ENCODE measurements around the gene VCAM1. TPM values are rescaled to one million over a fixed set of nuclear protein-coding genes. Genes with fewer than 3 reads are reported as not detected.

VCAM1 gene
- total RNA-seq, 1 experiment from 2014 or later = 0.08 TPM

GRCh38 chr1:100750005-100750885 is 30.7 kb downstream of the VCAM1 start:
- no peaks in the 10 kb centered on the region for H3K27me3 ChIP-seq (ENCODE audit: control insufficient read depth, insufficient read depth, low read length)
- no TSS peak for BruUV-seq (replicated peaks)
- H3K36me3 ChIP-seq (ENCODE audit: control insufficient read depth, insufficient read depth, low read length) = no peaks in the 10 kb centered on the region
- ChIA-PET POLR2A (no interaction called here), CTCF (no interaction called here)
- TF ChIP-seq, protein P1, sequence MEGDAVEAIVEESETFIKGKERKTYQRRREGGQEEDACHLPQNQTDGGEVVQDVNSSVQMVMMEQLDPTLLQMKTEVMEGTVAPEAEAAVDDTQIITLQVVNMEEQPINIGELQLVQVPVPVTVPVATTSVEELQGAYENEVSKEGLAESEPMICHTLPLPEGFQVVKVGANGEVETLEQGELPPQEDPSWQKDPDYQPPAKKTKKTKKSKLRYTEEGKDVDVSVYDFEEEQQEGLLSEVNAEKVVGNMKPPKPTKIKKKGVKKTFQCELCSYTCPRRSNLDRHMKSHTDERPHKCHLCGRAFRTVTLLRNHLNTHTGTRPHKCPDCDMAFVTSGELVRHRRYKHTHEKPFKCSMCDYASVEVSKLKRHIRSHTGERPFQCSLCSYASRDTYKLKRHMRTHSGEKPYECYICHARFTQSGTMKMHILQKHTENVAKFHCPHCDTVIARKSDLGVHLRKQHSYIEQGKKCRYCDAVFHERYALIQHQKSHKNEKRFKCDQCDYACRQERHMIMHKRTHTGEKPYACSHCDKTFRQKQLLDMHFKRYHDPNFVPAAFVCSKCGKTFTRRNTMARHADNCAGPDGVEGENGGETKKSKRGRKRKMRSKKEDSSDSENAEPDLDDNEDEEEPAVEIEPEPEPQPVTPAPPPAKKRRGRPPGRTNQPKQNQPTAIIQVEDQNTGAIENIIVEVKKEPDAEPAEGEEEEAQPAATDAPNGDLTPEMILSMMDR (IDR thresholded peaks at IDR 0.05) = no peak
- TF ChIP-seq REST (IDR thresholded peaks at IDR 0.05; ENCODE audit: insufficient read depth in 1 of 2, low read depth in 2 of 2, low read length in 1 of 2) = no peak
- no peak for TF ChIP-seq TCF7L2 (IDR thresholded peaks at IDR 0.05; ENCODE audit: low read depth, low read length)
- TF ChIP-seq SIN3A (IDR thresholded peaks at IDR 0.05; ENCODE audit: borderline replicate concordance, insufficient read depth, low read depth, low read length) = no peak
- no peak for TF ChIP-seq POLR2AphosphoS5 (IDR thresholded peaks at IDR 0.05; ENCODE audit: low read depth, low read length)
- H3K27ac ChIP-seq (ENCODE audit: low read length) = no peak overlapping the region
- H3K4me3 ChIP-seq (ENCODE audit: low read depth in 2 of 2, low read length in 2 of 2) = no peak overlapping the region
- ATAC-seq (no peak), DNase-seq (ENCODE audit: low read depth, low spot score) (no peak)
- H3K9me3 ChIP-seq (ENCODE audit: control insufficient read depth, insufficient read depth, low read depth, low read length) = no peaks in the 10 kb centered on the region
- no peaks in the 10 kb centered on the region for H3K4me1 ChIP-seq (ENCODE audit: control insufficient read depth, insufficient read depth, low read length)
- intact Hi-C loops (cut with micrococcal nuclease; ENCODE audit: unreplicated experiment) (no loop called here), in situ Hi-C loops (cut with HindIII; ENCODE audit: low pct_unique_long_range_greater_than_20kb, low sequenced_read_pairs) (no loop called here)

GRCh38 chr1:100752791-100753190 is 33.2 kb downstream of the VCAM1 start:
- intact Hi-C loops (cut with micrococcal nuclease; ENCODE audit: unreplicated experiment) = no loop called here
- ATAC-seq = no peak
- TF ChIP-seq TCF7L2 (IDR thresholded peaks at IDR 0.05; ENCODE audit: low read depth, low read length) = no peak
- TF ChIP-seq REST (IDR thresholded peaks at IDR 0.05; ENCODE audit: insufficient read depth in 1 of 2, low read depth in 2 of 2, low read length in 1 of 2) = no peak
- TF ChIP-seq, protein P1 (IDR thresholded peaks at IDR 0.05) = no peak
- TF ChIP-seq POLR2AphosphoS5 (IDR thresholded peaks at IDR 0.05; ENCODE audit: low read depth, low read length) = no peak
- TF ChIP-seq SIN3A (IDR thresholded peaks at IDR 0.05; ENCODE audit: borderline replicate concordance, insufficient read depth, low read depth, low read length) = no peak
- DNase-seq (ENCODE audit: low read depth, low spot score) = no peak
- Histone ChIP-seq H3K4me3 (ENCODE audit: low read depth in 2 of 2, low read length in 2 of 2) (no peak overlapping the region), H3K36me3 (ENCODE audit: control insufficient read depth, insufficient read depth, low read length) (no peaks in the 10 kb centered on the region), H3K9me3 (ENCODE audit: control insufficient read depth, insufficient read depth, low read depth, low read length) (no peaks in the 10 kb centered on the region), H3K4me1 (ENCODE audit: control insufficient read depth, insufficient read depth, low read length) (no peaks in the 10 kb centered on the region), H3K27me3 (ENCODE audit: control insufficient read depth, insufficient read depth, low read length) (no peaks in the 10 kb centered on the region), H3K27ac (ENCODE audit: low read length) (no peak overlapping the region)
- ChIA-PET CTCF (no interaction called here), POLR2A (no interaction called here)
- BruUV-seq (replicated peaks) = no TSS peak
- in situ Hi-C loops (cut with HindIII; ENCODE audit: low pct_unique_long_range_greater_than_20kb, low sequenced_read_pairs) = no loop called here

Measured in Panc1 (cell line).